ENCODE results near the gene FAM193A.
"Not testable (repeated sequence)": the region's sequence is repeated elsewhere in the genome, so short reads cannot be mapped to it uniquely, and the experiment has no call there.

FAM193A gene

DNA sequence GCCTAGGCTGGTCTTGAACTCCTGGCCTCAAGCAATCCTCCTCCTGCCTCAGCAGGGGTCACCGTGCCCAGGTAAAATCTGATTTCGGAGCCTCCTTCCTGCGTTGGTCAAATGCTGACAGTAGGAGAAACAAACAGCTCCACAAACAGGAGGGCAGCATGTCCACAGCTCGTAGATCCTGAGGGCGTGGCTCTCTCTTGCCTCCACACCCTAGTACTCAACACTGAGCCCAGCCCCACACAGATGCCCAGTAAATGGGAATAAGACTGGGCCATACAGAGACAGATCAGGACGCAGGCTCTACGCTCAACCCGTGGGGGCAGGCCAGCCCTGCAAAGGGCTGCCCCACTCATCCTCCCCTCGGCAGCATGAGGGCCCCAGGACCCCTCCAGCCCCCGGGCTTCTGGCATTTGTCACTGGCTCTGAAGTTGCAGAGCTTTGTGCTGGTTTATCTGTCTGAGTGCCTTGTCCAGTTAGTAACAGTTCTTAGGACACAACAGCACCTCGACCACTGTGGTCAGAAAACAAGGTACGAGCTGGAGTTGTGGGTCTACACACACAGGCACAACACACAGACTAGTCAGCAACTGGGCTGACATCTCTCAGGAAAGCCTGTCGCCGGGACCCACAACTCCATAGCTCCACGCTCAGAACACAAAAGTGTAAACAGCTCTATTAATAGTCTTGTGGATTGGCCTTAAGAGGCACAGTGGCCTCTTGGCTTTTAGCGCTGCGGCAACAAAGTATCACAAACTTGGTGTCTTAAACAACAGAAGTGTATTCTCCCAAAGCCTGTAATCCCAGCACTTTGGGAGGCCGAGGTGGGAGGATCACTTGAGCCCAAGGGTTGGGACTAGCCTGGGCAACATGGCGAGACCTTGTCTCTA is 214.5 kb downstream of the FAM193A start:
- DNase-seq (ENCODE audit: low read depth in 2 of 2): no peak

DNA sequence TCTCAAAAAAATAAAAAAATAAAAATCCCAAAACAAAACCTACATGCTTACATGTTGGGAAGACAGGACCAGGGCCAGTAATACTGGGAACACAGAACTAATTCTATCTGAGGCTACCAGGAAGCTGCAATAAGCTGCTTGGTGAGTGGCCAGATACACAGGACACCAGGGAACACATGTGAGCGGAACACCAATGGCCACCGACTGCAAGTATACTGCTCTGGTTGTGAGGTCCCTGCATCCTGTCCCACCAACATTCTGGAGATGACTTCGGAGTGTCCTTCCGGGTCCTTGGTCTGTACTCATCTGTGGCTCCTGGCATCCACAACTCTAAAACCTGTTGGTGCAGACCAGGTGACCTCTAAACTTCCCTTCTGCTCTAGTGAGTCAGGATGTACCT is 217.0 kb downstream of the FAM193A start:
- no peak for DNase-seq (ENCODE audit: low read depth in 2 of 2)

DNA sequence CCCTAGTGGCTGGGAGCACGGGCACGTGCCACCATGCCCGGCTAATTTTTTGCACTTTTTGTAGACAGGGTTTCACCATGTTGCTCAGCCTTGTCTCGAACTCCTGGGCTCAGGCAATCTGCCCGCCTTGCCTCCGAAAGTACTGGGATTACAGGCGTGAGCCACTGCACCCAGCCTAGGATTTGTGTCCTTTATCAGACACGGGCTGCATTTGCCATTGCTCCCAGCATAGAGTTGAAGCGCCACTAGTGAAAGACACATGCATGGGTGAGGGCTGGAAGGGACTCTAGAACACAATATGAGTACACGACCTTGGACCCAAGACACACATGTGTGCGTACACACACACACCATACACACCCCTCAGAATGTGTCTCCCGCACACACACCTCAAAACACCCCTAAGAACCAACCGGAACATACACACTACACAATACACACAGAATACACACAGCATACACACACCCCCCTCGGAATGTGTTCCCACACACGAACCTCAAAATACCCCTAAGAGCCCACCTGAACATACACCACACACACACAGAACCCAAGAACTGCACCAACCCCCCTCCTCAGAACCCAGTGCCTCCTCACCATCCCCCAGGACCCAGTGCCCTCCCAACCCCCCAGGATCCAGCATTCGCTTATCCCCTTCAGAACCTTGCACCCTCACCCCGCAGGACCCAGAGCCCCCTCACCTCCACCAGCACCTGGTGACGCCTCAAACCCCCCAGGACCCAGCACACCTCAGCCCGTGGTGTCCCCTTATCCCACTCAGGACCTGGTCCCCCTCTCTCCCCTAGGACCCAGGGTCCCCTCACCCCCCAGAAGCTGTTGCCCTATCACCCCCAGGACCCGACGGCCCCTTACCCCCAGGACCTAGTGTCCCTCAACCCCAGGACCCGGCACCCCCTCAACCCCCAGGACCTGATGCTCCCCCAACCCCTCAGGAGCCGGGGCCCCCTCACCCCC is 218.7 kb downstream of the FAM193A start:
- DNase-seq (ENCODE audit: low read depth in 2 of 2): no peak

DNA sequence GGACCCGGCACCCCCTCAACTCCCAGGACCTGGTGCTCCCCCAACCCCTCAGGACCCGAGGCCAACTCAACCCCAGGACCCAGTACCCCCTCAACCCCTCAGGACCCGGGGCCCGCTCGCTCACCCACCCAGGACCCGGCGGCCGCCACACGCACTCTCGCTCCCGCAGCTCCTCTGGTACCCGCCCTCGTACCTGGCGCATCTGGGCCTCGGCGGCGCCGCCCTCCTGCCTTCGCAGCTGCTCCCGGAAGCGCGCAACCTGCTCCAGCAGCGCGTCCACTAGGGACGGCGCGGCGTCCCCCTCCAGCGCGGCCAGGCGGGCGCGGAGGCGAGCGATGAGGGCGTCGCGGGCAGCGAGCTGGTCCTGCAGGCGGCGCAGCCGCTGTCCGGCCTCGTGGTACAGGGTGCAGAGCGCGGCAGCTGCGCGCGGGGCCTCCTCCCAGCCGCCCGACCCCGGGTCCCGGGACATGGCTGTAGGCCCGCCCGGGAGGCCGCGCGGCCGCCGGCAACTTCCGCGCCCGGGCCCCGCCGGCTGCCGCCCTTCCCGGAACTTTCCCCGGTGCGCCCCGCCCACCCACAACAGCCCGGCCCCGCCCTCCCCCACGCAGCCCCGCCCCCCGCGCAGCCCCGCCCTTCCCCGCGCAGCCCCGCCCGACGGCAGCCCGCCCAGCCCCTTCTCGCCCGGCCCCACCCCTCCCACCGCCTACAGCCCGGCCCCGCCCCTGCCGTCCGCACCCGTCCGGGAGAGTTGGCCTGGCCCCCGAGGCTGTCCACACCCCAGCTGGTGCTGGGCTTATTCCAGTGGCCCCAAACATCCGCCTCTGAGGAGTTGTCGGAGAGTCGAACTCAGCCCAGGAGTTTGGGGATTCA is 219.6 kb downstream of the FAM193A start, which contains the start of gene TNIP2:
TSS of gene TNIP2 (minus strand) at position 516 of the 870 bp plus-strand sequence. CDS start at position 469, 47 bp downstream.
- DNase-seq (ENCODE audit: low read depth in 2 of 2): peak; percentile 58 to 59

DNA sequence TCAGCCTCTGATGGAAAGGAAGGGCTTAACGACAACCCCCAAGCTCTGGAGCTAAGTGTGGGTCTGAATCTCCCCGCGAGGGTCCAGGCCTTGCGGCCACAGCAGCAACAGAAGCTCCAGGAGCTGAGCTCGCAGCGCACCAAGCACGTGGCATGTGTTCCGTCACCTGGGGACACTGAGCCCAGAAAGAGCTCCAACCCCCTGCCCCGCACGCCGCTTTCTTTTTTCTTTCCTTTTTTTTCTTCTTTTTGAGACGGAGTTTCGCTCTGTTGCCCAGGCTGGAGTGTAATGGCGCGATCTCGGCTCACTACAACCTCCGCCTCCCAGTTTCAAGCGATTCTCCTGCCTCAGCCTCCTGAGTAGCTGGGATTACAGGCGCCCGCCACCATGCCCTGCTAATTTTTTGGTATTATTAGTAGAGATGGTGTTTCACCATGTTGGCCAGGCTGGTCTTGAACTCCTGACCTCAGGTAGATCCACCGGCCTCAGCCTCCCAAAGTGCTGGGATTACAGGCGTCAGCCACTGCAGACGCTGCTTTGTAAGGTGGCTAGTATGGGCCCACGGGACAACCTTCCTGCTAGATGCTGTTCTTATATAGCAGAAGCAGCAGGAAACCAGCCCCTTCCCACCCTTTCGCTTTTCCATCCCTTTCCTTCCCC is 220.4 kb downstream of the FAM193A start:
- no peak for DNase-seq (ENCODE audit: low read depth in 2 of 2)

DNA sequence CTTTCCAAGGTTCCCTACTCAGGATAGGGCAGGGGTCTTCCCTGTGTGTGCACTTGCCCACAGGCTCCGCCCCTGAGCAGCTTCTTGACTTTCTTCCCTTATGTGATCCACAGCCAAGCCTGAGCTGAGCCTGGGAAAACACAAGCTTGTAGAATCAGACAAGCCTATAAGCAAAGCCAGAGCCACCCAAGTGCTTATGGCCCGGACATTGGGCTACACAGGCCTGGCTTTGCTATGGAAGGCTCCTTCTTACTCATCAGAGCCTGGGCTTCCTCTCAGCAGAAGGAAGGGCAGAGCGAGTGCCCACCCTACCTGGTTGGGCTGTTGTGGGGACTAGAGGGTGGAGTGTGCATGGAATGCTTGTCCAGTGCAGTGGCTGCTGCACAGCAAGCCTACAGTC is 221.0 kb downstream of the FAM193A start:
- DNase-seq (ENCODE audit: low read depth in 2 of 2): no peak

DNA sequence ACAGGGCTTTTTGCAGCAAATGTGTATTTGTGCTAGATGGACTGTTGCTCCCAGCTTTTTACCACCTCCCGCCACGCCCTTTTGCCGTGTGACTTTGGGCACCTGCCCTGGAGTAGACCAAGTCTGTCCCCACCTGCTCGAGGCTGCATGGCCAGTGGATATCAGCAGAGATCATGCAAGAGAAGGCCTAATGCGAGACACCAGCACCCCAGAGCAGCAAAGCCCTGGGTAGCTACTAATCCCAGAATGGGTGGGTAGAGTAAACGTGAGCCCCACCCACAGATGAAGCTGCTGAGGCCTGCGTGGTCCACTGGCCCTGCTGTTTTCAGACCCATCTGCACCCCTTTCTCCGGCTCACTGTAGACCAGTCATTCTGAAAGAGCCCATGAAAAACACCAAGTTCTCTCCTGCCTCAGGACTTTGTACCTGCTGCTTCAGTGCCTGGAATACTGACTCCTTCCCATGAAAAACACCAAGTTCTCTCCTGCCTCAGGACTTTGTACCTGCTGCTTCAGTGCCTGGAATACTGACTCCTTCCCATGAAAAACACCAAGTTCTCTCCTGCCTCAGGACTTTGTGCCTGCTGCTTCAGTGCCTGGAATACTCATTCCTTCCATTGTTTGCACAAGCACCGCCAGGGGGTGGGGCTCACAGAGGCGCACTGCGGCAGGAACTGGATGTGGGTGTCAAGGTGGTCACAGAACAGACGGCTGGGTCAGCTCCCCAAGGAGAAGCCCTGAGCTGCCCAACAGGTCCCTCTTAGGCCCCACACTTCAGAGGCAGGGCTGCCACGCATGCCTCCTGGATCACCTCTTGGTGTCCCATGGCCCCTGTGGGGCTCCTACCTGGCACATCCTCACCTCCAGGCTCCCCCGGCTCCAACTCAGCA is 224.8 kb downstream of the FAM193A start:
- no peak for DNase-seq (ENCODE audit: low read depth in 2 of 2)

DNA sequence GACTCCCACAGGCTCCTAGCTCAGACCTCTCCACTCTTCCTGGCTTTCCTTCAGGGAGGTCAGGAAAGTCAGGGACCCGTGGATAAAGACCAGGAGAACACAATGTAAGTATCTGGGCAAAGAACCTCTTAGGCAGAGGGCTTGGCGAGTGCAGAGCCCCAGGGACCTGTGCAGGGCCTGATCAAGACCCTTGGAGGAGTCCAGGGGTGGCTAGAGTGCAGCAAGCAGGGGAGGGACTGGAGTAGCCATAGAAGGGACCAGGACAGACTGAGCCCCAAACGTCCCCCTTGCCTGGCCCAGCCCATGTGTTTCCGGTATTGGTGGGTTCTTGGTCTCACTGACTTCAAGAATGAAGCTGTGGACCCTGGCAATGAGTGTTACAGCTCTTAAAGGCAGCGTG is 225.6 kb downstream of the FAM193A start:
- no peak for DNase-seq (ENCODE audit: low read depth in 2 of 2)

DNA sequence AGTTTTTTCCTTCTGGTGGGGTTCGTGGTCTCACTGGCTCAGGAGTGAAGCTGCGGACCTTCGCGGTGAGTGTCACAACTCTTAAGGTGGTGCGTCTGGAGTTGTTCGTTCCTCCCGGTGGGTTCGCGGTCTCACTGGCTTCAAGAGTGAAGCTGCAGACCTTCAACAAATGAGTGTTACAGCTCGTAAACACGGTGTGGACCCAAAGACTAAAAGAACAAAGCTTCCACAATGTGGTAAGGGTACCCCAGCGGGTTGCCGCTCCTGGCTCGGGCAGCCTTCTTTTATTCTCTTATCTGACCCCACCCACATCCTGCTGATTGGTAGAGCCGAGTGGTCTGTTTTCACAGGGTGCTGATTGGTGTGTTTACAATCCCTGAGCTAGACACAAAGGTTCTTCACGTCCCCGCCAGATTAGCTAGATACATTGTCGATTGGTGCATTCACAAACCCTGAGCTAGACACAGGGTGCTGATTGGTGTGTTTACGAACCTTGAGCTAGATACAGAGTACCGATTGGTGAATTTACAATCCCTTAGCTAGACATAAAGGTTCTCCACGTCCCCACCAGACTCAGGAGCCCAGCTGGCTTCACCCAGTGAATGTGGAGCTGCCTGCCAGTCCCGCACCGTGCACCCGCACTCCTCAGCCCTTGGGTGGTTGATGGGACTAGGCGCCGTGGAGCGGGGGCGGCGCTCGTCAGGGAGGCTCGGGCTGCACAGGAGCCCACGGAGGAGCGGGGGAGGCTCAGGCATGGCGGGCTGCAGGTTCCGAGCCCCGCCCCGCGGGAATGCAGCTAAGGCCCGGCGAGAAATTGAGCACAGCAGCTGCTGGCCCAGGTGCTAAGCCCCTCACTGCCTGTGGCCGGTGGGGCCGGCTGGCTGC is 226.3 kb downstream of the FAM193A start:
- not testable (repeated sequence) for DNase-seq (ENCODE audit: low read depth in 2 of 2)

DNA sequence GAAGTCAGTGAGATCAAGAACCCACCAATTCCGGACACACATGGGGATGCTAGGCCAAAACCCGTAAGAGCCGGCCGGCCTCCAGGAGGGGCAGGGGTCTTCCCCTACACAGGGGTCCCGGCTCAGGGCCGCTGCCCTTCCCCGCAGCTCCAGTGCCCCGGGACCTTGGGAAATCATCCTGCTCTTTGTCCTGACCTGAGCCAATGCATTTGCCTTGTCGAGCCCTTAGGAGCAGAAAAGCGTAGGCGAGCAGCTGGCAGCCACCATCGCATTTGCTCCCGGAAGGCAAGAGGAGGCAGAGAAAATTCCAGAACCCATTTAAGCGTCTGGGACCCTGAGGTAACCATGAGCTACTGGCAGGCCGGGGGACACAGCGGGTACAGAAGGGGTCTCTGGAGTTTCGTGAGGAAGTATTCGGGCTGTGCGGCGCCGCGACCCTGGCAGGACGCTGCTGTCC is 227.1 kb downstream of the FAM193A start:
- no peak for DNase-seq (ENCODE audit: low read depth in 2 of 2)

DNA sequence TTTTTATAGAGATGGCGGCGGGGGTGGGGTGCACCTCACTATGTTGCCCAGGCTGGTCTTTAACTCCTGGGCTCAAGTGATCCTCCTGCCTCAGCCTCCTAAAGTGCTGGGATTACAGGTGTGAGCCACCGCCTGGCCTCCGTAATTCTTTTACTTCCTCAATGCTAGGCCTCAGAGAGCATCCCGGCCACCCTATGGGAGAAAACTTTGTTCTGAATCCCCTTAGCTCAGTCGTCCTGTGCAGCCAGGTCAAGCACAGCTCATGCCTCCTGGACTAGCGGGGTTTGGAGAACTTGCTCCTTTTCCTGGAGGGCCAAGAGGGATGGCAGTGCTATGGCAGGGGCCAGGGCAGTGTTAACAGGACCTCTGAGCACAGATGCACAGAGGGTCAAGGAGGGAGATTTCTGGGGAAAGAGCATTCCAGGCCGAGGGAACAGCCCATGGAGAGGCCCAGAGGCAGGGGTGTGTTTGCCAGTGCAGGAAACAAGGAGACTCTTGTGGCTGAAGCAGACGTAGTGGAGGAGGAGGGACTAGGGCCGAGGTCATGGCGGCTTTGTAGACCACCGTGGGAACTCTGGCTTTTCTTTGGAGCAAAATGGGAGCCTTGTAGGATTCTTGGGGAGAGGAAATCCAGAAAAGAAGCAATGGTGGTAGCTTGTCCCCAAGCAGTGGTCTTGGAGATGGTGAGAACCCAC is 229.5 kb downstream of the FAM193A start:
- DNase-seq (ENCODE audit: low read depth in 2 of 2): no peak

DNA sequence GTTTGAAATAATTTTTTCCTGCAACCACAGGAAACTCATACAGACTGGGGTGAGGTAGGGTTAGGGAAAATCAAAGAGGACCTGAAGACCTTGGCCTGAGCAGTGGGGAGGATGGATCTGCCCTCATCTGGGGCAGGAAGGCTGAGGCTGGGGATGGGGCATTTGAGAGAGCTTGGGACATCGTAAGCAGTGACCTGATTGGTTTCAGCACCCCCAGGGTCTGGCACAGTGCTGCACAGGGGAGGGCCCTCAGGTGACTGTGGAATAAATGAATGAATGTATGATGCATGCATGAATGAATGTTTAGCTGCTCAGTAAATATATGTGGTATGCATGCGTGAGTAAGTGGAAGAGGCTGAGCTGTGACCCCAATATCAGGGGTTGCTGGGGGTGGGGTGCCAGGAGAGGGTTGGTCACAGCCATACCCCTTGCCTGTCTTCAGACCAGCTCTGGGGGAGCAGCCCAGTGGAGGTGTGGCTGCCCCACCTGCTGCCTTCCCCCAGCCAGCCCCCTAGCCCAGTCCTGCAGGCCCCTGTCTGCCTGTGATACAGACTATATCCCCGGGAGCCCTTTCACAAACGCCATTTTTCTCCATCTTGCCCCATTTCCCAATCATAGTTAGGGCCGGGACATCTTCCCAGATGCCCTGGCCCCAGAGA is 230.7 kb downstream of the FAM193A start:
- DNase-seq (ENCODE audit: low read depth in 2 of 2): no peak

DNA sequence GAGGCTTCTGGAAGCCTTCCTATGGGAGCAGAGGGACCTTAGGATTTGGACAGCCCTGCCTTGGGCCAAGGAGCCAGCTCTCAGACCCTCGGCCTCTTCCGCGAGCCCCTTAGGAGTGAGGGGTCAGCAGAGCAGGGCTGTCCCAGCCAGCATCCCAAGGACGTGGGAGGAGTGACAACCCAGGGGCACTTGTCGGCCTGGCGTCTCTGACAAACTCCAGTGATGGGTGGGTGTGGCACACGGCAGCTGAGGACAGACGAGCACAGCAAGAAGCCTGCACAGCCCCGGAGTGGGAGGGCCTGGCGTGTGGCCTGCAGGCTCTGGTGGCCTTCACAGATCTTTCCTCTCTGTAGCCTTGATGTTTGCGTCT is 231.2 kb downstream of the FAM193A start:
- no peak for DNase-seq (ENCODE audit: low read depth in 2 of 2)

DNA sequence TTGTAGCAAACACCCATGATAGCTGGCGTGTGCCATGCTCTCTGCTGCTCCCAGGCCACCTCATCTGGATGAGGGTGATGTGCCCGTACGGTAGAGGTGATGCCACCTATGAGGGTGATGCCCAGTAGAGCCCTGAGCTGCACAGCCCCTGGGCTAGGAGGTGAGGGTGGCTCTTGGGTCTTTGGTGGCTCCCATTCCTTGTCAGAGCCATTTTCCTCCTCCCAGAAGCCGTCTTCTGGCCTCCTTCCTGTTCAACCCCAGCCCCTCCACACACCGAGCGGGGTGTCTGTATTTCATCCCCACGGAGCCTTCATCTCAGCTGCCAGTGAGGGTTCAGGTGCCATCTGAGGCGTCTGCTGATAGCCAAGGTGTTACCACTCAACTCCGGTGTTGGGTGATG is 231.7 kb downstream of the FAM193A start:
- DNase-seq (ENCODE audit: low read depth in 2 of 2): no peak

DNA sequence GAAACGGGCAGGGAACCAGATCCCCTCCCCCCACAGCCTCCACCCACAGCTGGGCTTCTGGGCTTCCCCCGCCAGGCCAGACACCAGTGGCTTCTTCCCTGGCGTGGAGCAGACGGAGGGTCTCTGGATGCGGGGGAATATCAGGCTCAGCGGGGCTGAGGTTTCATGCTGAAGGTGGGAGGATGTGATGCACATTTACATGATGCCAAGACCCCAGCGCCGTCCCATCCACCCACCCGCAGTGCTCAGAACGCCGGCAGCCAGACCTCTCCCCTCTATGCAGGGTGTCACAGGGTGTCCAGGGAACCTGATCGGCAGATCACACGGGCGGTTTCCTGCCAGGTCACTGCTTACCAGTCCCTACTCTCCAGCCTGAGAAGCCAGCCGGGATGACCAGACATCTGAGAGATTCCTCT is 232.5 kb downstream of the FAM193A start:
- DNase-seq (ENCODE audit: low read depth in 2 of 2): no peak

DNA sequence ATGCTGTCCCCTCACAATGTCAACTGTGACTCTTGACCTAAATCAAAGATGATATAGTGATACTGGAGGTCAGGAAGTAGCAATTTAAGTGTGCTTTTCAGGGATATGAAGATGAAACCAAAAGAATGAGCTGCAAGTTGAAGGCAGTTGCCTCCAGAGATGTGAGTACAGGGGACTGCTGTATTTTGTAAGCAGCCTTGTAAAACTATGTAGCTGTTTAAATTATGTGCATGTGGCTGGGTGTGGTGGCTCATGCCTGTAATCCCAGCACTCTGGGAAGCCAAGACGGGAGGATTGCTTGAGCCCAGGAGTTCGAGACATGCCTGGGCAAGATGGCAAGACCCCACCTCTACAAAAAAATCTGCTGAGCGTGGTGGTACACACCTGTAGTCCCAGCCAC is 234.8 kb downstream of the FAM193A start:
- no peak for DNase-seq (ENCODE audit: low read depth in 2 of 2)

DNA sequence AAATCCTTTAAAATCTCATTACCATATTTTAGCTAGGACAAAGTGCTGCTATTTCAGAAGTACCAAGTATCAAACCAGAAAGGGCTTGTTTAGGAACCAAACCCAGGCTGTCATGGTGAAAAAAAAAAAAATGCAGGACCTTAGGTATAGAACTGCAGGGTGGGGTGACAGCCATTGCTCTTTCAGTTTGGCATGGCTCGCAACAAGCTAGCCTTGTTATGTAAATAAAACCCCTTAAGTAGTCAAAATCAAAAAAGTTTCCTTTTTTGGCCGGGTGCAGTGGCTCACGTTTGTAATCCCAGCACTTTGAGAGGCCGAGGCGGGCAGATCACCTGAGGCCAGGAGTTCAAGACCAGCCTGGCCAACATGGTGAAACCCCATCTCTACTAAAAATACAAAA is 244.2 kb downstream of the FAM193A start:
- not testable (repeated sequence) for DNase-seq (ENCODE audit: low read depth in 2 of 2)

DNA sequence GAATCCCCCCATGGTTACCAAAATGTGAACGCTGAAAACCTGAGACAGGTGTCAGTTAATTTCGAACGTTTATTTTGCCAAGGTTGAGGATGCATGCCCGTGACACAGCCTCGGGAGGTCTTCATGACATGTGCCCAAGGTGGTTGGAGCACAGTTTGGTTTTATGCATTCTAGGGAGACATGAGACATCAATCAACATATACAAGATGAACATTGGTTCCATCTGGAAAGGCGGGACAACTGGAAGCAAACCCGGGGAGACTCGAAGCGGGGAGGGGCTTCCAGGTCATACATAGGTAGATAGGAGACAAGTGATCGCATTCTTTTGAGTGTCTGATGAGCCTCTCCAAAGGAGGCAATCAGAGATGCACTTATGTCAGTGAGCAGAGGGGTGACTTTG is 245.5 kb downstream of the FAM193A start:
- DNase-seq (ENCODE audit: low read depth in 2 of 2): no peak

All from stimulated activated CD8-positive, alpha-beta memory T cell treated with anti-CD3 and anti-CD28 coated beads, Interleukin-7, amount 100 ng/mL, for 1 hour (primary cell).